CD4-positive, alpha-beta T cell treated with Interleukin-6 for 4 hours (primary cell): ENCODE results near the gene CFC1.
"Not testable (repeated sequence)": the region's sequence is repeated elsewhere in the genome, so short reads cannot be mapped to it uniquely, and the experiment has no call there.

Source experiments
- DNase-seq: peaks from one replicate; pipeline ENCODE4 v3.0.0-alpha.2; 2020; ENCODE audit warnings: mixed read lengths

The CFC1 gene

GRCh38 chr2:130599393-130599792 lies at the start of gene CFC1:
TSS of gene CFC1 (minus strand) at chr2:130599575. CDS start at chr2:130599287, 288 bp downstream.
- not testable (repeated sequence) for DNase-seq

- DNase-seq, result not testable (repeated sequence)
Observed at GRCh38 chr2:130641688-130642087, 42.3 kb upstream of the CFC1 start.

GRCh38 chr2:130638973-130639372 lies 39.6 kb upstream of the CFC1 start:
- DNase-seq, result not testable (repeated sequence)

GRCh38 chr2:130628784-130629475 lies 29.6 kb upstream of the CFC1 start:
- DNase-seq, result not testable (repeated sequence)

DNA sequence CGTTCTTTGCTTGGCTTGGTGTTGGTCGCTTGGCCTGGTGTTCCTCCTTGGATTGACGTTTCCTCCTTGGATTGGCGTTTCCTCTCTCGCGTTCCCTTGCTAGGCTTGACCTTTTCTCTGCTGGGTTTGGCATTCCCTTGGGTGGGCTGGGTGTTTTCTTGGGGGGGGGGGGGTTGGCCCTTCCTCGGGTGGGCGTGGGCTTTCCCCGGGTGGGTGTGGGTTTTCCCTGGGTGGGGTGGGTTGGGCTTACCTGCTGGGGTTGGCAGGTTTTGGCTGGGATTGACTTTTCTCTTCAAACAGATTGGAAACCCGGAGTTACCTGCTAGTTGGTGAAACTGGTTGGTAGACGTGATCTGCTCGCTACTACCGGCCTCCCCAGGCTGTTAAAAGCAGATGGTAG lies 11.8 kb upstream of the CFC1 start, which contains the start of gene POTEJ:
Gene POTEJ, plus strand, starts transcription at position 301 of the 400 bp plus-strand sequence. Its CDS starts 93 bp downstream, at position 394.
- not testable (repeated sequence) for DNase-seq

- not testable (repeated sequence) for DNase-seq
Observed at GRCh38 chr2:130610486-130610885, 11.1 kb upstream of the CFC1 start.

GRCh38 chr2:130609002-130609920 lies 9.9 kb upstream of the CFC1 start:
- not testable (repeated sequence) for DNase-seq

- DNase-seq, result not testable (repeated sequence)
Observed at GRCh38 chr2:130608276-130609001, 9.1 kb upstream of the CFC1 start.

DNA sequence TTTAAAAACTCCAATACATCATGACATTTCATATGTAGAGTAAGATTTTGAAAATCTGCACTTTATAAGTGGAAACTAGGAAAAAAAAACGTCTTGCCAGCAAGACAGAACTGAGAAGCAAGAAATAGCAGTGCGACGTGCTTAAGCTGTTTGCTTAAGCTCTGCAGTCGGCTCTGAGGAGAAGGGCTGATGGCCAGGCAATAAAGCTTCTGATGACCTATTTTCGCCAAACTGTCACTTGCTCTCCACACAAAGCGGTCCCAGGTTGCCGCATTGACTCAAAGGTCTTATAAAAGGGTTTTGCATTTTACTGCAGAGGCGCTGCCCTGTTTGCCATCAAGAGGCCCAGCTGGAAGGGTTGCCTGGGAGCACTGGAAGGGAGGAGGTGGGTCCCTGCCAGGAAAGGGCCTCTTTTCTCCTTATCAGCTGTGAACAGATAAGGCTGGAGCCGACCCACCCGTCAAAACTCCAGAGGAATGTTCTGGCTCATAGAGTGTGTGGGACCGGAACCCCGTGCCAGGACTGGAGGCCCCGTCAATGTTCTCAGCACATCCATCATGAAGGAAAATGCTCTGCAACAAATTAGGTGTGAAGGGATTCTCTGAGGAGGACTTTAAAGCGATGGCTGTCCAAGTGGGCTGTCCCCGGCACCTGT lies 2.4 kb upstream of the CFC1 start:
- not testable (repeated sequence) for DNase-seq

DNA sequence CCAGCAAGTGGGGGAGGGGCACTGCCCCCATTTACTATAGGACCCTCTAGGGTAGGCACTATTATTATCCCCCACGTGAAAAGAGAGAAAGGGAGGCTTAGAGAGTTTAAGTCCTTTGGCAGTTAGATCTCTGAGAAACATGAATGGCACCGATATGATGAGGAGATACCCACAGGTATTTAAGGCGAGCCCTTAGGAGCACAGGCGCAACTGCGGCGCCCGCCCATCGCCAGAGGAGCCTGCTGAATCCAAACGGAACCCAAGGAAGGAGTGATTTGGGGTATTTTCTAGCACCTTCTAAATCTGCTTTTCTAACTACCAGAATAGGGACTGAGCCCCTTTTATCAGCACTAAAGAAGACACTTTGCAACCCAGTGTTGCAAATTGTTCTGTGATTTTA lies 551 bp upstream of the CFC1 start:
- DNase-seq, result not testable (repeated sequence)

GRCh38 chr2:130598463-130598862 lies 912 bp downstream of the CFC1 start:
- not testable (repeated sequence) for DNase-seq

DNA sequence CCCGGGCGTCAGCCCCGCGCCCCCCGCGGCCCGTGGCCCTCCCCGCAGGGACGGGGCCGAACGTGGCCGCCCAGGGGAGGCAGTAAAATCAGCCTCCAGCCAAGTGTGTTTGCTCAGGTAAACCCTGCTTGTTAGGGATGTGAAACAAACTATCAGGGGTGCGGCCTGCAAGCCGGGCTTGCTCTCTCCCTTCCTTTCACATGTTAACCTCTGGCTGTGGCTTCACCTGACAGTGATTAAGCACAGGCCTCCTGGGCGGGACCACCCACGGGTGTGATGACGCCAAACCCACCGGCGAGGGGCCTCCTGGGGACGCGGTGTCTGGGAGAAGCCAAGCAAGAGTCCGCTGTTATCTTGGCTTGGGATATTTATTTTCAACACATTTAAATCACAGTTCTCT lies 1.4 kb downstream of the CFC1 start:
- DNase-seq, result not testable (repeated sequence)

DNA sequence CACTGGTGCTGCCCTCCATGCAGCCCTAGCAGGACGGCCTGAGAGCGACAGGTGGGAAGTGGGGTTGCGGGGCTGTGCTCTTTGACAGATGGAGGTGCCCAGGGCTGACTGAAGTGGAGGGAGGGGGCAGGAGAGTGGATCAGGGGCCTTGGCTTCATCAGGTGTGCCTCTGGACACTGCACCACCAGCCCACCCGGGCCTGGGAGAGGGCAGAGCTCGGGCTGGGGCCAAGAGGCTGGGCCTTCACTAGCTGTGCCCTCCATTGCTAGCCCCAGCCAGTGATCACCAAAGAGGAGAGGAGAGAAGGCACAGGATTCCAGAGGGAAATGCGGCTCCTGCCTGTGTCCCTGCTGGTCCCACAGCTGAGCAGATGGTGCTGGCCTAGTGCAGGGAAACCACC lies 2.6 kb downstream of the CFC1 start:
- not testable (repeated sequence) for DNase-seq

DNA sequence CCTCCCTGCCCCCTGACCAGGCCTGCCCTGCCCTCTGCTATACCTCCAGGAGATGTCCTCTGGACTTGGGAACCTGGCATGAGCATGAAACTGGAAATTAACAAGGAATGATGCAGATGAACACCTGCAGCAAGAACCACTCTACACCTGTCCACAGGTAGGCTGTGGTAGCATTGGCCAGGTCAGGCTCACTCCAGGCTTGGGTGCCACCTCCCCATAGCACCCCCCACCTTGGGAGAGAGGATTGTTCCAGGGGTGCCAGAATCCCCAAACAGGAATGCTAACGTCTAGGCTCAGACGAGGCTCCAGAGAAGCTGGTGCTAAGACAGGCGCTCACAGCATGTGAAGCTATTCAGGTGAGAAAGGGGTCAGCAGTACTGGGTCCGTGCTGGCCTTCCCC lies 5.4 kb downstream of the CFC1 start:
- not testable (repeated sequence) for DNase-seq

DNA sequence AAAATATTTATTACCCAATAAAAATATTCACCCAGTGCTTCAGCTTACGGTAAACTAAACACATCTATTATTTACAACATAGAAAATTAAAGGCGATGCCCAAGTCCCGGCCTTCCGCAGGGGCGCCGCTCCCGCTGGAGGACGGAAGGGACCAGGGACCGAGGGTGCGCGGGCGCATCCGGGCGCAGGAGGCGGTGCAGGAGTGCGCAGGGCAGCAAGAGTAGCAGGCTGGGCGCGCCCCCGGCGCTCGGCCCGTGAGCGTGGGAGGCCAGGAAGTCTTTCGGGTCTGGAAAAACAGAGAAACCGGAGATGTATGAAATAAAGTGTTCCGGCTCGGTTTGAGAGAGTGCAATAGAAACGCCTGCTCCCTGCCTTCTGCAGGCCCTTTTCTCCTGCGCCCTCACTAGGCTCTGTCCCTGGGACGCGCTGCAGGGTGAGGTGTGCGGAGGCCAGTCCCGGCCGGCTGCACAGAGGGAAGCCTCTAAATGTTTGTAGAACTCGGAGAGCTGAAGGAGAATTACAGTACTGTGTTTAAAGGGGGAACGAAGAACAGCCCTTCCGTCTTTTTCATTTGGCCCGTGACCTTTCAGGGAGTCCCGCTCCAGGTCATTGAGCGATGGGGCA lies 6.5 kb downstream of the CFC1 start:
- DNase-seq, result not testable (repeated sequence)

GRCh38 chr2:130590842-130591359 lies 8.5 kb downstream of the CFC1 start:
- DNase-seq, result not testable (repeated sequence)

GRCh38 chr2:130590170-130590841 lies 9.1 kb downstream of the CFC1 start:
- not testable (repeated sequence) for DNase-seq

GRCh38 chr2:130588688-130589458 lies 10.5 kb downstream of the CFC1 start:
- DNase-seq, result not testable (repeated sequence)

- not testable (repeated sequence) for DNase-seq
Observed at GRCh38 chr2:130584726-130585125, 14.6 kb downstream of the CFC1 start.

DNA sequence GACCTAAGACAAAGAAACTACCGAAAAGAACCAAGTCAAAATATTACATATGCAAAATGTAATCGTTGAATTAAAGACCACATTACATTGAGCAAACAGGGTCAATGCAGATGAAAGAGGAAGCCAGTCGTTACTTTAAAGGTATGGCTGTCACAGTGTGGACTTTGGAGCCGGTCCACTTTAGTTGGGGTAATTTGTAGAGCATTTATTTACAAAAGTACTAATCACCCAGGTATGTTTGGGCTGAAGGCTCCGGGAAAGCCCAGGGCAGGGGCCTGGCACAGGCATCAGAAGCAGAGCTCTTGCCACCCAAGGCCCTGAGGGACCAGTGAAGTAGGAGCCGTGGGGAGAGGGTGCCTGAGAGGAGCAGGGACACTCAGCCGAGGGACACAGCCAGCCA lies 15.8 kb downstream of the CFC1 start:
- DNase-seq, result not testable (repeated sequence)
